ENCODE data around the gene RPL36.

Gene RPL36

DNA sequence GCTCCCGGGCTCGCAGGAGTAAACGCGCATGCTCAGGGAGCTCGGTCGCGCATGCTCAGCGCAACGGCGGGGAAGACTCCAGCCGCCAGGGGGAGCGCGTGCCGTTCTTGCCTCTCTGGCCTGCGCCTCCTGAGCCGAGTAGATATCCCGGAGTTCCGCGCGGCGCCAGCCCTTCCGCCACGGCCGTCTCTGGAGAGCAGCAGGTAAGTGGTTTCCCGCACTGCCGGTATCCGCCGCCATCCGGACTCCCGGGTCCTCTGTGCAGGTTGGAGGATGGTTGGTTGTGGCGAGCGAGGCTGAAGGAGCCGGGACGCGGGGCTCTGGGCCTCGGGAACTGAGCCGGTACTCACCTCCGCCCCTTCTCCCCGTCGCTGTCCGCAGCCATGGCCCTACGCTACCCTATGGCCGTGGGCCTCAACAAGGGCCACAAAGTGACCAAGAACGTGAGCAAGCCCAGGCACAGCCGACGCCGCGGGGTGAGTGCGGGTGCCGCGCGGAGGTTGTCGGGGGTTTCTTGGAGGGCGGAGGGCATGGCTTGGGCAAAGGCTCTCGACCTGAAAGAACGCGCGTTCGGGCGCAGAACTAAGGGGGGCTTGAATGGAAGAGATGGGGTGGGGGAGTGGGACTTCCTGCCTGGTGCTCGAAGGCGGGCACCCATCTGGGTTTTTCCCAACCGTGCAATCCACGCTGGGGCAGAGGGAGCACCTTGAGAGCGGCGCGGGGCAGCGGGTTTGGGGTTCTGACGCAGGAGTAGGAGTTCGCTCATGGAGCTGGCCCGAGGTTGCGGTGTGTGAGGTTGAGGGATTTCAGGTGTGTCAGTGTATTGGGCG lies at the start of gene RPL36:
TSS of gene RPL36 (plus strand) at position 171 of the 830 bp plus-strand sequence. CDS start at position 384, 213 bp downstream.
- H3K27me3 ChIP-seq (ENCODE audit: insufficient read depth, low read depth) = no peaks in the 10 kb centered on the region
- H4K20me1 ChIP-seq (ENCODE audit: insufficient read depth) = peaks cover 6% of the 10 kb centered on the region; the same call in 1 of the 2 replicates
- H3K4me2 ChIP-seq = peak within 1 kb of the TSS; percentile 26; the same call in 1 of the 2 replicates
- peak within 1 kb of the TSS; percentile 97 for H3K27ac ChIP-seq
- H3K4me1 ChIP-seq (ENCODE audit: low read depth, poor library complexity, severe bottlenecking) = peaks cover 12% of the 10 kb centered on the region
- peaks cover 36% of the 10 kb centered on the region for H3K79me2 ChIP-seq (ENCODE audit: insufficient read depth, low read depth)
- peak within 1 kb of the TSS; percentile 99 for H3K9ac ChIP-seq
- H3K4me3 ChIP-seq (IDR thresholded peaks at IDR 0.05; ENCODE audit: insufficient read depth, low read depth, low read length) = no peak within 1 kb of the TSS
- H3K36me3 ChIP-seq (ENCODE audit: insufficient read depth) = peaks cover 12% of the 10 kb centered on the region; the same call in 1 of the 2 replicates
- TF ChIP-seq, protein P1, sequence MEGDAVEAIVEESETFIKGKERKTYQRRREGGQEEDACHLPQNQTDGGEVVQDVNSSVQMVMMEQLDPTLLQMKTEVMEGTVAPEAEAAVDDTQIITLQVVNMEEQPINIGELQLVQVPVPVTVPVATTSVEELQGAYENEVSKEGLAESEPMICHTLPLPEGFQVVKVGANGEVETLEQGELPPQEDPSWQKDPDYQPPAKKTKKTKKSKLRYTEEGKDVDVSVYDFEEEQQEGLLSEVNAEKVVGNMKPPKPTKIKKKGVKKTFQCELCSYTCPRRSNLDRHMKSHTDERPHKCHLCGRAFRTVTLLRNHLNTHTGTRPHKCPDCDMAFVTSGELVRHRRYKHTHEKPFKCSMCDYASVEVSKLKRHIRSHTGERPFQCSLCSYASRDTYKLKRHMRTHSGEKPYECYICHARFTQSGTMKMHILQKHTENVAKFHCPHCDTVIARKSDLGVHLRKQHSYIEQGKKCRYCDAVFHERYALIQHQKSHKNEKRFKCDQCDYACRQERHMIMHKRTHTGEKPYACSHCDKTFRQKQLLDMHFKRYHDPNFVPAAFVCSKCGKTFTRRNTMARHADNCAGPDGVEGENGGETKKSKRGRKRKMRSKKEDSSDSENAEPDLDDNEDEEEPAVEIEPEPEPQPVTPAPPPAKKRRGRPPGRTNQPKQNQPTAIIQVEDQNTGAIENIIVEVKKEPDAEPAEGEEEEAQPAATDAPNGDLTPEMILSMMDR (conservative IDR thresholded peaks at IDR 0.05; ENCODE audit: low read depth, low read length) = peak; percentile 83
- peak within 1 kb of the TSS; percentile 69 for H2AFZ ChIP-seq (ENCODE audit: low read depth)

DNA sequence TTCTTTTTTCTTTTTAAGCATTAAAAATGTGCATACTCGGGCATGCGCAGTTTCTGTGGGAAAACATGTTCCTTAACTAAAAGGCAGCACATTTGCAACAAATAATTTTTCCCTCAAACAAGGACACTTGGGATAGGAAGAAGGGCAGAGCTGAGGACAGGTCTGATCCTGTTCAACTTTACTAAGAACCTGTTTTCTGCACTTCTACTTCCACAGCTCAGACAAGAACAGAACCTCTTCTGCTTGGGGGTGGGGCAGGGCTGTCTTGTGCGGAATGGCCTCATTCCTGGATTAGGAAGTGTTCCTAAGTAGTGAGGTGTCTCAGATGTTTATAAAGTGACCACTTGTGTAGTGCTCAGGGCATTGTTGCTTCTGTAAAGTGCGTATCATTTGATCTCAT lies 48.9 kb upstream of the RPL36 start:
- no peaks in the 10 kb centered on the region for H3K27me3 ChIP-seq (ENCODE audit: insufficient read depth, low read depth)
- H3K4me2 ChIP-seq = no peak overlapping the region
- TF ChIP-seq, protein P1 (conservative IDR thresholded peaks at IDR 0.05; ENCODE audit: low read depth, low read length) = no peak
- H3K36me3 ChIP-seq (ENCODE audit: insufficient read depth) = peaks cover 24% of the 10 kb centered on the region; the same call in 1 of the 2 replicates
- H4K20me1 ChIP-seq (ENCODE audit: insufficient read depth) = peaks cover 23% of the 10 kb centered on the region
- H3K9ac ChIP-seq = no peak overlapping the region
- no peaks in the 10 kb centered on the region for H3K4me1 ChIP-seq (ENCODE audit: low read depth, poor library complexity, severe bottlenecking)
- no peak overlapping the region for H3K27ac ChIP-seq
- peaks cover 89% of the 10 kb centered on the region for H3K79me2 ChIP-seq (ENCODE audit: insufficient read depth, low read depth)
- H2AFZ ChIP-seq (ENCODE audit: low read depth) = no peak overlapping the region
- H3K4me3 ChIP-seq (IDR thresholded peaks at IDR 0.05; ENCODE audit: insufficient read depth, low read depth, low read length) = no peak overlapping the region

DNA sequence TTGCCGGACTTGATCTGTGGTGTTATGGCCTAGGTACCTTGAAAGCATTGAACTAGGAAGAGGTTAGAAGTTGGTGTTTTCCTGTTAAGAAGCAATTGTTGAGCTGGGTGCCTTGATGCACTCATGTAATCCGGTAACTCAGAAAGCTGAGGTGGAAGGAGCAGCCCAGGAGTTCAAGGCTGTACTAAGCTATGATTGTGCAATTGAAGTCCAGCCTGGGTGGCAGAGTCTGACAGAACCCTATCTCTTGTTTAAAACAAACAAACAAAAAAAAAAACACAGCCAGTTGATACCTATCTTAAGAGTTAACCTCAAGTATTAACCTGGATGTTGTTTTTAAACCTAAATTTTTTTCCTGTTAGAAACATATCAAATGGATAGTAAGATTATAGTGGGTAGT lies 47.9 kb upstream of the RPL36 start:
- TF ChIP-seq, protein P1 (conservative IDR thresholded peaks at IDR 0.05; ENCODE audit: low read depth, low read length) = no peak
- Histone ChIP-seq H4K20me1 (ENCODE audit: insufficient read depth) (peaks cover 23% of the 10 kb centered on the region), H3K36me3 (ENCODE audit: insufficient read depth) (peaks cover 24% of the 10 kb centered on the region; the same call in 1 of the 2 replicates), H3K4me2 (no peak overlapping the region), H3K27me3 (ENCODE audit: insufficient read depth, low read depth) (no peaks in the 10 kb centered on the region), H3K4me3 (IDR thresholded peaks at IDR 0.05; ENCODE audit: insufficient read depth, low read depth, low read length) (no peak overlapping the region), H3K27ac (no peak overlapping the region), H3K4me1 (ENCODE audit: low read depth, poor library complexity, severe bottlenecking) (no peaks in the 10 kb centered on the region), H2AFZ (ENCODE audit: low read depth) (no peak overlapping the region), H3K9ac (no peak overlapping the region), H3K79me2 (ENCODE audit: insufficient read depth, low read depth) (peaks cover 79% of the 10 kb centered on the region; the same call in 1 of the 2 replicates)

DNA sequence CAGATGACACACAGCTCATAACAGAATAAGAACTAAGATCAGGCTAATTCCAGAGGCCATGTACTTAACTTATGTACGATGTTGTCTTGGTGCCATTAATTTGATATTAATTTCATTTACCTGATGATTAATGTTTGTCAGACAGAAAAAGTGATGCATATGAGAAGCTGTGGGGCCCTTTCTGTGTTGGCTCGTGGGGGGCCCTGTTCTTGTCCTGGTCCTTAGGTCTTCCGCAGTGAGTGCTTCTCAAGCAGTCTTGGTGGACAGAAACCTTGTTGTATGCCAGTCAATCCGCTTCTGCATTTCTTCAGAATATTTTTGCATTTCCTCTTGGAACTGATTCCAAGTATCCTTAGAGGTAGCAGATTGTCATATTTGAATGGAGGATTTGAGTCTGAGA lies 47.0 kb upstream of the RPL36 start:
- Histone ChIP-seq H3K79me2 (ENCODE audit: insufficient read depth, low read depth) (peaks cover 70% of the 10 kb centered on the region; the same call in 1 of the 2 replicates), H4K20me1 (ENCODE audit: insufficient read depth) (peaks cover 16% of the 10 kb centered on the region), H3K9ac (no peak overlapping the region), H3K4me1 (ENCODE audit: low read depth, poor library complexity, severe bottlenecking) (no peaks in the 10 kb centered on the region), H3K36me3 (ENCODE audit: insufficient read depth) (peaks cover 27% of the 10 kb centered on the region; the same call in 1 of the 2 replicates), H3K4me2 (no peak overlapping the region), H3K27ac (no peak overlapping the region), H3K4me3 (IDR thresholded peaks at IDR 0.05; ENCODE audit: insufficient read depth, low read depth, low read length) (no peak overlapping the region), H2AFZ (ENCODE audit: low read depth) (no peak overlapping the region), H3K27me3 (ENCODE audit: insufficient read depth, low read depth) (no peaks in the 10 kb centered on the region)
- TF ChIP-seq, protein P1 (conservative IDR thresholded peaks at IDR 0.05; ENCODE audit: low read depth, low read length) = no peak
